DND-41 (cell line): ENCODE results near the gene EPHB3.

Source experiments
- EZH2 ChIP-seq: IDR thresholded peaks from 3 replicates; pipeline ENCODE4 v1.6.1; 2012; ENCODE audit warnings: borderline replicate concordance, low read depth, mild to moderate bottlenecking, moderate library complexity, low read length, inconsistent platforms; ENCODE audit not compliant: severe bottlenecking
- TF ChIP-seq, protein P1 (sequence below): IDR thresholded peaks from 2 replicates; pipeline ENCODE4 v1.5.1; 2012; ENCODE audit warnings: borderline replicate concordance, low read length, moderate library complexity, mild to moderate bottlenecking; ENCODE audit not compliant: poor library complexity, severe bottlenecking; ENCODE audit errors: extremely low read depth

- TF ChIP-seq, protein P1, sequence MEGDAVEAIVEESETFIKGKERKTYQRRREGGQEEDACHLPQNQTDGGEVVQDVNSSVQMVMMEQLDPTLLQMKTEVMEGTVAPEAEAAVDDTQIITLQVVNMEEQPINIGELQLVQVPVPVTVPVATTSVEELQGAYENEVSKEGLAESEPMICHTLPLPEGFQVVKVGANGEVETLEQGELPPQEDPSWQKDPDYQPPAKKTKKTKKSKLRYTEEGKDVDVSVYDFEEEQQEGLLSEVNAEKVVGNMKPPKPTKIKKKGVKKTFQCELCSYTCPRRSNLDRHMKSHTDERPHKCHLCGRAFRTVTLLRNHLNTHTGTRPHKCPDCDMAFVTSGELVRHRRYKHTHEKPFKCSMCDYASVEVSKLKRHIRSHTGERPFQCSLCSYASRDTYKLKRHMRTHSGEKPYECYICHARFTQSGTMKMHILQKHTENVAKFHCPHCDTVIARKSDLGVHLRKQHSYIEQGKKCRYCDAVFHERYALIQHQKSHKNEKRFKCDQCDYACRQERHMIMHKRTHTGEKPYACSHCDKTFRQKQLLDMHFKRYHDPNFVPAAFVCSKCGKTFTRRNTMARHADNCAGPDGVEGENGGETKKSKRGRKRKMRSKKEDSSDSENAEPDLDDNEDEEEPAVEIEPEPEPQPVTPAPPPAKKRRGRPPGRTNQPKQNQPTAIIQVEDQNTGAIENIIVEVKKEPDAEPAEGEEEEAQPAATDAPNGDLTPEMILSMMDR: no peak
- no peak for TF ChIP-seq EZH2
Observed at GRCh38 chr3:184524981-184525336, 36.6 kb upstream of the EPHB3 start.
